Measurements from ENCODE around the gene RASGRP4. TPM values are rescaled to one million over a fixed set of nuclear protein-coding genes. Genes with fewer than 3 reads are reported as not detected.
A peak's percentile ranks its signal among the peaks of the same experiment; 100 is the strongest.

The RASGRP4 gene
- polyA plus RNA-seq (2011; rRNA removed) (0.13 and 0.22 TPM in 2 replicates), polyA plus RNA-seq (2017; fragmentation: RNase III; extraction: RNeasy Plus Mini Kit Qiagen cat#74134 plus additional on column Dnase treatment) (0.09 to 0.30 TPM (median 0.18 TPM) in 3 replicates), polyA minus RNA-seq (2011; rRNA and poly(A)+ RNA removed) (0.12 TPM in 1 of 2 replicates, not detected in the other)
- polyA plus RNA-seq (2012; cell fraction: cytosol; rRNA removed): 0.13 and 0.18 TPM in 2 replicates
- 0.04 and 0.10 TPM in 2 replicates for polyA plus RNA-seq (2012; cell fraction: nucleus; rRNA removed)

- TF ChIP-seq JUNB (IDR thresholded peaks at IDR 0.05): no peak
- no peak for TF ChIP-seq KDM1A (IDR thresholded peaks at IDR 0.05; ENCODE audit: low read depth)
- TF ChIP-seq HOXB13 (CRISPR knock-in tag; IDR thresholded peaks at IDR 0.05; ENCODE audit: low read depth): no peak
- no peak for TF ChIP-seq ZSCAN20 (CRISPR knock-in tag; IDR thresholded peaks at IDR 0.05)
- H3K4me2 ChIP-seq: no peak within 1 kb of the TSS
- CTCF ChIA-PET: interaction anchor here (0.6 to 11.1 kb wide), 5 partner anchors 9 to 505 kb away, joined by 3 to 116 read pairs (median 6); partner anchors contain the start of genes FAM98C, MRPS12 and SARS2
- no peaks in the 10 kb centered on the region for H3K4me1 ChIP-seq
- H3K9me3 ChIP-seq: no peaks in the 10 kb centered on the region
- no peak for DNase-seq (ENCODE audit: low read depth in 1 of 2, low spot score in 1 of 2)
- no peak within 1 kb of the TSS for H3K27ac ChIP-seq
- POLR2A ChIA-PET: no interaction called here
- no peak within 1 kb of the TSS for H3K4me3 ChIP-seq
- FAIRE-seq: no peak
- WGBS (ENCODE audit: missing lambda C conversion rate): 73% methylated on average over 20 of the region's 20 CpGs
- peak in 1 of 2 experiments; percentile 7; a peak in 2 of 6 replicates for ATAC-seq
Measured at GRCh38 chr19:38425810-38426466, at the start of gene RASGRP4. RASGRP4 (minus strand) TSS chr19:38426219; CDS start chr19:38426091, 128 bp downstream.

- 56% methylated on average over 13 of the region's 13 CpGs for WGBS (ENCODE audit: missing lambda C conversion rate)
- POLR2A ChIA-PET: no interaction called here
- no peak for FAIRE-seq
Measured at GRCh38 chr19:38475176-38475575, 49.2 kb upstream of the RASGRP4 start.

GRCh38 chr19:38473201-38473600 is 47.2 kb upstream of the RASGRP4 start:
- Histone ChIP-seq H3K4me3 (no peak overlapping the region), H3K4me2 (no peak overlapping the region), H3K27ac (no peak overlapping the region), H3K9me3 (no peaks in the 10 kb centered on the region), H3K4me1 (no peaks in the 10 kb centered on the region)
- ATAC-seq: 0 out of 6 replicates have a peak, but pooled peaks have one; percentile 8 to 21
- no peak for DNase-seq (ENCODE audit: low read depth in 1 of 2, low spot score in 1 of 2)
- no peak for FAIRE-seq
- CTCF ChIA-PET: interaction anchor here (0.6 to 1.2 kb wide), 4 partner anchors 12 to 485 kb away, joined by 3 to 5 read pairs (median 4); no protein-coding TSS in a partner anchor
- POLR2A ChIA-PET: no interaction called here
- 45% methylated on average over 15 of the region's 21 CpGs for WGBS (ENCODE audit: missing lambda C conversion rate)
- TF ChIP-seq HOXB13 (CRISPR knock-in tag; IDR thresholded peaks at IDR 0.05; ENCODE audit: low read depth) (no peak), POLR2A (IDR thresholded peaks at IDR 0.05; ENCODE audit: low read length) (no peak), EHF (CRISPR knock-in tag; IDR thresholded peaks at IDR 0.05) (no peak), PHF8 (IDR thresholded peaks at IDR 0.05; ENCODE audit: borderline replicate concordance, low read depth) (no peak), MAFK (IDR thresholded peaks at IDR 0.05; ENCODE audit: partially characterized antibody) (no peak), BCL3 (IDR thresholded peaks at IDR 0.05) (no peak), ATOH8 (CRISPR knock-in tag; IDR thresholded peaks at IDR 0.05; ENCODE audit: low read depth) (no peak), GATA3 (IDR thresholded peaks at IDR 0.05; ENCODE audit: borderline replicate concordance) (no peak), SMC3 (IDR thresholded peaks at IDR 0.05) (no peak), POLR2AphosphoS2 (conservative IDR thresholded peaks at IDR 0.05; ENCODE audit: low read length) (no peak), ESRRA (IDR thresholded peaks at IDR 0.05; ENCODE audit: borderline replicate concordance, low read length) (no peak), PBX3 (IDR thresholded peaks at IDR 0.05) (no peak)

More at GRCh38 chr19:38475176-38475575, 49.2 kb upstream of the RASGRP4 start:
- Histone ChIP-seq H3K27ac (no peak overlapping the region), H3K4me1 (no peaks in the 10 kb centered on the region), H3K9me3 (no peaks in the 10 kb centered on the region), H3K4me3 (no peak overlapping the region), H3K4me2 (no peak overlapping the region)
- ATAC-seq: no peak
- TF ChIP-seq ELK1 (IDR thresholded peaks at IDR 0.05; ENCODE audit: low read depth, low read length) (no peak), EP300 (IDR thresholded peaks at IDR 0.05) (no peak), MAFK (IDR thresholded peaks at IDR 0.05; ENCODE audit: partially characterized antibody) (no peak), CTCF (IDR thresholded peaks at IDR 0.05) (no peak), E2F6 (IDR thresholded peaks at IDR 0.05; ENCODE audit: borderline replicate concordance, low read depth) (no peak), HOXB13 (CRISPR knock-in tag; IDR thresholded peaks at IDR 0.05; ENCODE audit: low read depth) (no peak), NFE2L2 (conservative IDR thresholded peaks at IDR 0.05; ENCODE audit: low read length) (no peak), RCOR1 (IDR thresholded peaks at IDR 0.05; ENCODE audit: low read depth, low read length) (no peak)
- DNase-seq (ENCODE audit: low read depth in 1 of 2, low spot score in 1 of 2): no peak
- CTCF ChIA-PET: interaction anchor here (0.9 kb wide), 1 partner anchor 241 kb away, joined by 5 read pairs; no protein-coding TSS in a partner anchor

All from A549 (cell line).